Colonic mucosa (tissue), 4 donors: Measurements from ENCODE around the gene CRAMP1. TPM values are rescaled to one million over a fixed set of nuclear protein-coding genes. Genes with fewer than 3 reads are reported as not detected.

ENCODE experiments used
- DNase-seq: peaks from one replicate; pipeline ENCODE4 v3.0.0-alpha.2; 2020
- H3K27ac ChIP-seq: fragments of 200-600 bp; one replicate; pipeline ENCODE4 v1.8.0; 2021
- H3K27me3 ChIP-seq: fragments of 200-600 bp; one replicate; pipeline ENCODE4 v1.8.0; 2021
- H3K36me3 ChIP-seq: fragments of 200-600 bp; one replicate; pipeline ENCODE4 v1.8.0; 2021
- H3K4me1 ChIP-seq: fragments of 200-600 bp; one replicate; pipeline ENCODE4 v1.8.0; 2021; ENCODE audit warnings: mild to moderate bottlenecking
- H3K4me3 ChIP-seq: fragments of 200-600 bp; one replicate; pipeline ENCODE4 v1.8.0; 2021
- H3K9ac ChIP-seq, 2 donors: one replicate each; pipeline ENCODE4 v1.7.0; 2013; ENCODE audit warnings: control low read depth in 2 of 2, low read depth in 2 of 2, low read length in 2 of 2
- H3K9me3 ChIP-seq: fragments of 200-600 bp; one replicate; pipeline ENCODE4 v1.8.0; 2021
- CTCF ChIP-seq: fragments of 200-600 bp; IDR thresholded peaks from one replicate; pipeline ENCODE4 v1.8.0; 2022; ENCODE audit warnings: antibody characterized with exemption, mild to moderate bottlenecking
- intact Hi-C: fragments of 100-400 bp; cut with DNase I; formaldehyde crosslinking; loops from one replicate; pipeline ENCODE4 v1.14.1; 2022
- total RNA-seq, 2 donors: library from RNA; stranded (reverse); fragmentation: NEBNext Ultra II Directional in 1 of 2; extraction: Animal tissue kit (Norgen Biotek cat#: 25700) in 1 of 2; gene quantifications; one replicate each; pipeline ENCODE4 v1.2.1, GENCODE V29; 2021
- donor health status: healthy.
- donor health status: DM: no; HTN: no; CAD: no.
- donor health status: DM: no; HTN: no; CAD: no.

CRAMP1 gene
- total RNA-seq, 2 donors from 2014 or later = 13.6 to 17.1 TPM

GRCh38 chr16:1632638-1632970 lies 20.4 kb downstream of the CRAMP1 start:
- H3K36me3 ChIP-seq = no peaks in the 10 kb centered on the region
- intact Hi-C loops = no loop called here
- DNase-seq = no peak
- no peak for TF ChIP-seq CTCF
- H3K27me3 ChIP-seq = no peaks in the 10 kb centered on the region
- H3K9ac ChIP-seq = no peak overlapping the region
- no peaks in the 10 kb centered on the region for H3K9me3 ChIP-seq
- no peaks in the 10 kb centered on the region for H3K4me1 ChIP-seq
- H3K4me3 ChIP-seq = no peak overlapping the region
- no peak overlapping the region for H3K27ac ChIP-seq

GRCh38 chr16:1633310-1633709 lies 21.1 kb downstream of the CRAMP1 start:
- no peak for DNase-seq

DNA sequence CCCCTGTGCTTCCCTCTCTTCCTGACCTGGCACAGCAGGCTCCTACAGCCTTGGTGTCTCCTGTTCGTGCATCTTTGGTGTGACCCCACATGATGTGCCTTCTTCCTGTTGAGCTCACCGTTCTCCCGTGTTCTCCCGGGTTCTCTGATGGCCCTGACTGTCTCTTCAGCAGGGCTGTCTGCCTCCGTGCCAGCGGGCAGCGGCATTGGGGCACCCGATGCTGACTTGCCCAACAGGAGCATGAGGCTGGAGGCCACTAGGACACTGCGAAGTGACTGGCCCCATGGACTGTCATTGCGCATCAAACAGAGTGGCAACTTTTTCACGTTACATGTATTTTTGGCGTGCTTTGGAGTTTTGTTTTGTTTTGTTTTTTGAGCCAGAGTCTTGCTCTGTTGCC lies 22.4 kb downstream of the CRAMP1 start:
- no peak overlapping the region for H3K4me3 ChIP-seq
- H3K36me3 ChIP-seq = peaks cover 4% of the 10 kb centered on the region
- H3K9ac ChIP-seq = no peak overlapping the region
- no peak overlapping the region for H3K27ac ChIP-seq
- H3K9me3 ChIP-seq = no peaks in the 10 kb centered on the region
- no peak for DNase-seq
- no peaks in the 10 kb centered on the region for H3K27me3 ChIP-seq
- TF ChIP-seq CTCF = no peak
- intact Hi-C loops = no loop called here
- H3K4me1 ChIP-seq = no peaks in the 10 kb centered on the region

More at GRCh38 chr16:1633310-1633709, 21.1 kb downstream of the CRAMP1 start:
- TF ChIP-seq CTCF = no peak
- Histone ChIP-seq H3K9ac (no peak overlapping the region), H3K27me3 (no peaks in the 10 kb centered on the region), H3K27ac (no peak overlapping the region), H3K9me3 (no peaks in the 10 kb centered on the region), H3K4me3 (no peak overlapping the region), H3K4me1 (no peaks in the 10 kb centered on the region), H3K36me3 (no peaks in the 10 kb centered on the region)
- intact Hi-C loops = no loop called here

- Histone ChIP-seq H3K4me3 (no peak overlapping the region), H3K27ac (no peak overlapping the region), H3K36me3 (peaks cover 7% of the 10 kb centered on the region), H3K9me3 (no peaks in the 10 kb centered on the region), H3K27me3 (no peaks in the 10 kb centered on the region), H3K4me1 (no peaks in the 10 kb centered on the region), H3K9ac (no peak overlapping the region)
- TF ChIP-seq CTCF = no peak
- DNase-seq = no peak
- intact Hi-C loops = no loop called here
Observed at GRCh38 chr16:1635070-1635469, 22.9 kb downstream of the CRAMP1 start.

DNA sequence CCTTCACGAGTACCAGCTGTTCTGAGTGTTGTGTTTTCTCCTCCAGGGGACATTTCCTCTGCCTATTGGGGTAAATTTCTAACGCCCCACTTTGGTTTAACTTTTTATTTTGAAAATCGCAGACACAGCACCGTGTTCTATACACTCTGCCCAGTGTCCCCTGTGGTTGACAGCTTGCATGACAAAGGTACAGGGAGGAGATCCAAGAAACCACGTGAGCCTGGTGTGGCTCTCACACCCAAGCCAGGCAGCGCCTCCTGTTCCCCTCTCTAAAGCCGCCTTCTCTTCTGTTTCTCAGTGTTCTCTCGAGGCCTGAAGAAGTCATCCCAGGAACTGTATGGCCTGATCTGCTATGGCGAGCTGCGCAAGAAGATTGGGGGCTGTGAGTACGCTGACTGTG lies 25.4 kb downstream of the CRAMP1 start:
- no peak overlapping the region for H3K9ac ChIP-seq
- H3K36me3 ChIP-seq = peaks cover 17% of the 10 kb centered on the region
- no peaks in the 10 kb centered on the region for H3K27me3 ChIP-seq
- H3K9me3 ChIP-seq = no peaks in the 10 kb centered on the region
- H3K4me3 ChIP-seq = no peak overlapping the region
- H3K27ac ChIP-seq = no peak overlapping the region
- no peak for DNase-seq
- H3K4me1 ChIP-seq = no peaks in the 10 kb centered on the region
- intact Hi-C loops = no loop called here
- TF ChIP-seq CTCF = no peak

- Histone ChIP-seq H3K9ac (no peak overlapping the region), H3K4me1 (no peaks in the 10 kb centered on the region), H3K36me3 (peaks cover 21% of the 10 kb centered on the region), H3K9me3 (no peaks in the 10 kb centered on the region), H3K27me3 (no peaks in the 10 kb centered on the region), H3K4me3 (no peak overlapping the region), H3K27ac (no peak overlapping the region)
- TF ChIP-seq CTCF = no peak
- DNase-seq = no peak
- intact Hi-C loops = no loop called here
Observed at GRCh38 chr16:1638757-1639156, 26.6 kb downstream of the CRAMP1 start.
